HG03039 (cell line): ENCODE data around the gene RABL6.
"Not testable (repeated sequence)": the region's sequence is repeated elsewhere in the genome, so short reads cannot be mapped to it uniquely, and the experiment has no call there.

ENCODE experiments used
- ATAC-seq: cut with Tn5 transposase; IDR thresholded peaks from one replicate; pipeline ENCODE4 v1.9.1; 2021; ENCODE audit warnings: mild to moderate bottlenecking, moderate library complexity; ENCODE audit not compliant: unreplicated experiment

RABL6 gene

DNA sequence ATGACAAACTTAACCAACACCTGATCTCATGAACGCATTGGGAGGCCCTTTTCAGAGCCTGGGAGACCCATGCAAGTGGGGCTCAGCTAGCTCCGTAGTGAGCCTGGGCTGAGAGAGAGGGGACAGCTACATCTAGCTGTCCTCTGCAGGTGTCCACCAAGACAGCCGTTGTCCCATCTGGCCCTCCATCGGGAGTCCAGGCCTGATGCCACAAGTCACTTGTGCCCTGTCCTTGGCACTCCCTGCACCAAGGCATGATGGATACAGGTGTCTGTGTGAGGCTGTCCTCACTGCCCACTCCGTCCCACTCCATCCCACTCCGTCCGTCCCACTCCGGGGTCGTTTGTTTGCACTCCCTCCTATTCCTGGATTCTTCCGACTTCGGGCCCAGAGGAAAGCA lies 60.9 kb downstream of the RABL6 start:
- ATAC-seq: no peak

DNA sequence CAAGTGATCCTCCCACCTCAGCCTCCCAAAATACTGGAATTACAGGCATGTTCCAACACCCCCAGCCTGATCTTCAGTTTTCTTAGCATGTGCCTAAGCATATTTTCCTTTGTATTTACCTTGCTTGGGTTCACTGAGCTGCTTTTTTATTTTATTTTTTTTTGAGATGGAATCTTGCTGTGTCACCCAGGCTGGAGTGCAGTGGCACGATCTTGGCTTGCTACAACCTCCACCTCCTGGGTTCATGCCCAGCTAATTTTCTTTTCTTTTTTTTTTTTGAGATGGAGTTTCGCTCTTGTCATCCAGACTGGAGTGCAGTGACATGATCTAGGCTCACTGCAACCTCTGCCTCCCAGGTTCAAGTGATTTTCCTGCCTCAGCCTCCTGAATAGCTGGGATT lies 61.9 kb downstream of the RABL6 start:
- ATAC-seq: not testable (repeated sequence)

DNA sequence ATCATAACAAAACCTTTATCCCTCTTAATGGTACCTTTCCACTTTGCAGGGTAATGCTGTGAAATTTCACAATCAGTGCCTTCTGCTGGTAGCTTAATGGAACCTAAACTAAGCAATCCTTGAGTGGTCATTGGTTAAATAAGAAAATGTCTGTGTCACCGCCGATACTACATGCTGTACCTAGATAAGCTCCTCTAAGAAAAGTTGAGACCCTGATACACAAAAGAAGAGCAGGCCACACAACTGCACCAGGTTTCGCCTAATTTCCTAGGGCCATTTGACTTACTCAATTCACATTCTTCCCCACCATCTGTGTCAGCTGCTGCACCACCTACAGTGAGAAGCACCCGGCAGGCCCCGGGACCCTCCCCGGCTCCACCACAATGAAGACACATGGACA lies 67.4 kb downstream of the RABL6 start:
- ATAC-seq: no peak

DNA sequence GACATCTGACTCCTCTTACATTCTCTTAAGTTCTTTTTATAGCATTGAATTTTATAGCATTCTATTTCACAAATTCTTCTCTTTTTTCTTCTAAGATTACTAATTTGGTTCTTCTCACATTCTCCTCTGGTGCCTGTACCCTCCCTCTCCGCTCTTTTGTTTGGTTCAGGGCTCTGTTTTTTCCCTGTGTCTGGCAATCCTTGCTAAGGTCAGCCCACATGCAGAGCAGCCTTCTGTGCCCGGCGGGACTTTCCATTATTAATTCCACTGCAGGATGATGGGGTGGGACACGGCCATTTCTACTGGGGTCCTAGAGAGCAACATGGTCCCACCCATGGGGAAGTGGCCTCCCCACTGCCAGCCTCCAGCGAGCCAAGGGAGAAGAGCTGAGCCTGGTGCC lies 68.7 kb downstream of the RABL6 start:
- ATAC-seq: no peak

GRCh38 chr9:136880651-136881050 lies 72.9 kb downstream of the RABL6 start:
- ATAC-seq: no peak

GRCh38 chr9:136881691-136882108 lies 74.0 kb downstream of the RABL6 start:
- no peak for ATAC-seq

- no peak for ATAC-seq
These were observed 74.6 kb downstream of the RABL6 start for GRCh38 chr9:136882109-136882946.

DNA sequence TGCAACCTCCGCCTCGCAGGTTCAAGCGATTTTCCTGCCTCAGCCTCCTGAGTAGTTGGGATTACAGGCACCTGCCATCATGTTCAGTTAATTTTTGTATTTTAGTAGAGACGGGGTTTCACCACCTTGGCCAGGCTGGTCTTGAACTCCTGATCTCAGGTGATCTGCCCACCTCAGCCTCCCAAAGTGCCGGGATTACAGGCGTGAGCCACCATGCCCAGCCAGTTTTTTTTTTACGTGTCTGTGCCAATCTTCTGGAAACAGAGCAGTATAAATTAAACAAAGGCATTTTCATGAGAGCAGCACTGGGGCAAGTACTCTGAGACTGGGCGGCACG lies 75.2 kb downstream of the RABL6 start:
- not testable (repeated sequence) for ATAC-seq

DNA sequence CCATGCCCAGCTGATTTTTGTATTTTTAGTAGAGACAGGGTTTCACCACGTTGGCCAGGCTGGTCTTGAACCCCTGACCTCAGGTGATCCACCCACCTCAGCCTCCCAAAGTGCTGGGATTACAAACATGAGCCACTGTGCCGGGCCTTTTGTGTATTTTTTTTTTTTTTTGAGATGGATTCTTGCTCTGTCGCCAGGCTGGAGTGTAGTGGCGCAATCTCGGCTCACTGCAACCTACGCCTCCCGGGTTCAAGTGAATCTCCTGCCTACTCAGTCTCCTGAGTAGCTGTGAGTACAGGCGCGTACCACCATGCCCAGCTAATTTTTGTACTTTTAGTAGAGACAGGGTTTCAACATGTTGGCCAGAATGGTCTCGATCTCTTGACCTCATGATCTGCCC lies 75.9 kb downstream of the RABL6 start:
- ATAC-seq: not testable (repeated sequence)

DNA sequence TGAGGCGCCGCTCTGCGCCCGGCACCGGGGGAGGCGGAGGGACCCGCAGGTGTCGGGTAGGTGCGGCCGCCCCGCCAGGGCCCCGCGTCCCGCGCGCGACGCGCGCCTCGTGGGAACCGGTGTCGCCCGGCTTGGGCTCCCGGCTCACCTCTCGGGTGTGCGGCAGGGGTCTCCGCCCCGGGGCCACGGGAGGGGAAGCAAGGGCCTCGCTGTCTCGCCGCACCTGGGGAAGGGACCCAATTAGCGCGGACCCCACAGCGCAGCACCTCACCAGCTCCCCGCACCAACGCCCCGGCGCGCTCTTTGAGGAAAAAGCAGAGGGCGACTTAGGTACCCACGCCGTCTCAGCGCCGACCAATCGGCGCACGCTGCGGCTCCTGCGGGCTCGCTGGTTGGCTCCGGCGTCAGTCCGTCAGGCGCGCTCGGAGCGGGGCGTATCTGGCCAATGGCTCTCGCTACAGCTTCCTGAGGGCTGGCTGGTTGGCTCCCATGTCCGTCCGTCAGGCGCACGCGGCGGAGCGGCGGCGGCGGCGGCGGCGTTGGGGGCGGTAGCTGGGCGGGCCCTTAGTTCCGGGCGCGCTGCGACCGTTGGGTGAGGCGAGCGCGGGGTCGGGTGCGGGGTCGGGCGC lies 78.3 kb downstream of the RABL6 start, which contains the start of gene TRAF2:
Gene TRAF2, plus strand, starts transcription at position 567 of the 629 bp plus-strand sequence. CDS start 12,225 bp downstream, outside the sequence.
- peak; percentile 73 for ATAC-seq

DNA sequence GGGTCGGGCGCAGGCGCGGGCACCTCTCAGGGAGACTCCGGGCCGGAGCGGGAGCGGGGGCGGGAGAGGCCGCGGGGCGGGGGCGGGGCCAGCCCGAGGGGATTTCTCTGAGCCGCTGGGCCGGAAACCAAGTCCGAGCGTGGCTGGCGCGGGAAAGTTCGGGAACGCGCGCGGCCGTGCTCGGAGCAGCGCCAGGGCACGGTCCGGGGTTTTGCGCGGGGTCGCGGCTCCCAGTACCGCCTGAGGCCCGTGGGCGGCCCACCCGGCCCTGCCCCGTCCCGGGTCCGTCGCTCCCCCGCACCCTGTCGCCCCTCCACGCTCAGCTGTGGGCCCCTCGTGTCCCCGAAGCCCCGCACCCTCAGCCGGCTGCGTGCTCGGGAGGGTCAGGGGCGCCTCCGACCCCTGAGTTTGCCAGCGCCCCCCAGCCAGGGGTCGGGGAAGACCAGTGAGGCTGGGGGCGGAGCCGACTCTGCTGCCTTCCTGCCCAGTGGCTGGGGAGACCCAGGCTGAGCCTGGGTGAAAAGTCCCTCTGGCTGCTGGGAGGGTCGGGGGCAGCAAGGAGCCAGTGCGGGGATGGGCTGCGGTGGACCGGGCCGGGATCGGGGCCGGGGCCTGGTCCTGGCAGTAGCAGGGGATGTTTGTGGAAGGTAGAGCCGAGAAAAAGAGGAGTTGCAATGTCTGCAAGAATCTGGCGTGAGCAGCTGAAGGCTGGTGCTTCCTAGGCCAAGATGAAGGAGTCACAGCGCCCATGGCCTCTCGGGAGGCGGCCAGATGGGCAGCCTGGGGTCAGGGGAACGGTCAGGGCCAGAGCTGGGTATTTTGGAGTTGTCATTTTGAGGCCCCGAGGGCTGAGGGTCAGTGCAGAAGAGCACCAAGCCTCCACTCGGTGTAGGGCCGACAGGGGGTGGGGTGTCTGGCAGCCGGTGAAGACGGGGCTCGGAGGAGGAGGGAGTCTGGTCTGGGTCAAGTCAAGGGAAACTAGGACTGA lies 79.2 kb downstream of the RABL6 start:
- ATAC-seq: peak; percentile 9

- no peak for ATAC-seq
These were observed 80.7 kb downstream of the RABL6 start for GRCh38 chr9:136888454-136888853.

GRCh38 chr9:136889858-136890257 lies 82.1 kb downstream of the RABL6 start:
- ATAC-seq: no peak

DNA sequence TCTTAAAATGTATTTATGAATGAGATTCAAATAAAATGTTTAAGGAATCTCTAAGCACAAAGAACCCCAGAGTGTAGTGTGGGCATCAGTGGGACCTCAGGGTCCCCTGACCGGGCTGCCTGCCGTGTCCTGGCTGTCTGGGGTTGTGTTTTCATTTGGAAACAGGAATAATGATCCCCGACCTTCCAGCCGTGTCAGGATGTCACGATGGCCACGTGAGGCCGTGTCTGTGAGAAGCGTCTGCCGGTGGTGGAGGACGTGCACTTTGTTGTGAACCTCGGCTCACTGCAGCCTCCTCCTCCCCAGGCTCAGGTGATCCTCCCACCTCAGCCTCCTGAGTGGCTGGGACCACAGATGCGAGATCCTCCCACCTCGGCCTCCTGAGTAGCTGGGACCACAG lies 82.9 kb downstream of the RABL6 start:
- ATAC-seq: no peak
